ENCODE data around the gene AEBP2. TPM values are rescaled to one million over a fixed set of nuclear protein-coding genes. Genes with fewer than 3 reads are reported as not detected.
"Not testable (repeated sequence)": the region's sequence is repeated elsewhere in the genome, so short reads cannot be mapped to it uniquely, and the experiment has no call there.

AEBP2 gene
- polyA plus RNA-seq, 1 donor: 32.9 TPM

GRCh38 chr12:19421503-19422282 lies 17.6 kb upstream of the AEBP2 start:
- Histone ChIP-seq H3K27me3 (ENCODE audit: control insufficient read depth, insufficient read depth, low read length) (no peaks in the 10 kb centered on the region), H3K9me3 (ENCODE audit: control insufficient read depth, low read depth, low read length) (peaks cover 7% of the 10 kb centered on the region), H3K4me3 (ENCODE audit: low read length) (no peak overlapping the region), H3K36me3 (ENCODE audit: control insufficient read depth, insufficient read depth, low read length) (no peaks in the 10 kb centered on the region), H3K4me1 (ENCODE audit: control insufficient read depth, insufficient read depth, low read length) (no peaks in the 10 kb centered on the region), H3K27ac (ENCODE audit: low read length) (no peak overlapping the region)
- WGBS (ENCODE audit: insufficient coverage, low lambda C conversion rate): no CpG with 5 or more reads among the region's 6 CpGs
- no peak for DNase-seq

DNA sequence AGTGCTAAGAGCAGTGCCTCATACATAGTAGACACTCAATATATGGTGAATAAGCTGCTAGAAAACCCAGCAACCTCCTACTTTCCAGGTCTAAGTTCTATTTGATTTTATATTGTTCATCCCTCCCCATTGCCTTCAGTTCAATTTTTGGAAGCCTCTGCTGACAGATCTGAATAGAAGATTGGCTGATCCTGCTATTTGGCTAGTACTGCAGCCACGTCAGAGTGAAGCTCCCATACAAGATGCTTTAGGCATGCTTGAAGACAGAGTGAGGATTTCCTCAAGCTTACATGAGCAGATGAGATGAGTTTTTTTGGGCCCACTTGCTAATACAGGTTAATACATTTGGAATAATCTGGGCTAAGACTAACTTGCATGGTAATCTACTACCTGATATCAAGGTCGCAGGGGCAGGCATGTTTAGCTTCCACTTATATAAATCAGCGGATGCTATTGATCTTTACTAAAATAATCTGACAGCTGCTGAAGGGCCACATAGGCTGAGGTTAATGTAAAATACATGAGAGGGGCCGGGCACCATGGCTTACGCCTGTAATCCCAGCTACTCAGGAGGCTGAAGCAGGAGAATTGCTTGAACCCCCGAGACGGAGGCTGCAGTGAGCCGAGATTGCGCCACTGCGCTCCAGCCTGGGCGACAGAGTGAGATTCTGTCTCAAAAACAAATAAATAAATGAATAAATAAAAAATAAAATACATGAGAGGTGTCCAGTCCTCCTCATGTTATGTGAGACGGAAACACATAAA lies 15.9 kb upstream of the AEBP2 start:
- H3K4me1 ChIP-seq (ENCODE audit: control insufficient read depth, insufficient read depth, low read length): no peaks in the 10 kb centered on the region
- 95% methylated on average over 7 of the region's 12 CpGs for WGBS (ENCODE audit: insufficient coverage, low lambda C conversion rate)

GRCh38 chr12:19428246-19428645 lies 11.0 kb upstream of the AEBP2 start:
- Histone ChIP-seq H3K27me3 (ENCODE audit: control insufficient read depth, insufficient read depth, low read length) (no peaks in the 10 kb centered on the region), H3K27ac (ENCODE audit: low read length) (no peak overlapping the region), H3K4me3 (ENCODE audit: low read length) (no peak overlapping the region), H3K36me3 (ENCODE audit: control insufficient read depth, insufficient read depth, low read length) (no peaks in the 10 kb centered on the region), H3K4me1 (ENCODE audit: control insufficient read depth, insufficient read depth, low read length) (no peaks in the 10 kb centered on the region), H3K9me3 (ENCODE audit: control insufficient read depth, low read depth, low read length) (peaks cover 7% of the 10 kb centered on the region)
- 83% methylated on average over 1 of the region's 5 CpGs for WGBS (ENCODE audit: insufficient coverage, low lambda C conversion rate)
- DNase-seq: no peak

More for the DNA sequence above, 15.9 kb upstream of the AEBP2 start:
- H3K9me3 ChIP-seq (ENCODE audit: control insufficient read depth, low read depth, low read length): peaks cover 7% of the 10 kb centered on the region
- no peak for DNase-seq
- H3K27ac ChIP-seq (ENCODE audit: low read length): no peak overlapping the region
- H3K27me3 ChIP-seq (ENCODE audit: control insufficient read depth, insufficient read depth, low read length): no peaks in the 10 kb centered on the region
- no peaks in the 10 kb centered on the region for H3K36me3 ChIP-seq (ENCODE audit: control insufficient read depth, insufficient read depth, low read length)
- no peak overlapping the region for H3K4me3 ChIP-seq (ENCODE audit: low read length)

DNA sequence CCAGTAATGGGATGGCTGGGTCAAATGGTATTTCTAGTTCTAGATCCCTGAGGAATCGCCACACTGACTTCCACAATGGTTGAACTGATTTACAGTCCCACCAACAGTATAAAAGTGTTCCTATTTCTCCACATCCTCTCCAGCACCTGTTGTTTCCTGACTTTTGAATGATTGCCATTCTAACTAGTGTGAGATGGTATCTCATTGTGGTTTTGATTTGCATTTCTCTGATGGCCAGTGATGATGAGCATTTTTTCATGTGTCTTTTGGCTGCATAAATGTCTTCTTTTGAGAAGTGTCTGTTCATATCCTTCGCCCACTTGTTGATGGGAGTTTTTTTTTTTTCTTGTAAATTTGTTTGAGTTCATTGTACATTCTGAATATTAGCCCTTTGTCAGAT lies 9.8 kb upstream of the AEBP2 start:
- not testable (repeated sequence) for H3K36me3 ChIP-seq (ENCODE audit: control insufficient read depth, insufficient read depth, low read length); H3K27ac ChIP-seq (ENCODE audit: low read length); DNase-seq; H3K4me3 ChIP-seq (ENCODE audit: low read length); H3K27me3 ChIP-seq (ENCODE audit: control insufficient read depth, insufficient read depth, low read length); H3K4me1 ChIP-seq (ENCODE audit: control insufficient read depth, insufficient read depth, low read length); H3K9me3 ChIP-seq (ENCODE audit: control insufficient read depth, low read depth, low read length)
- no CpG with 5 or more reads among the region's 2 CpGs for WGBS (ENCODE audit: insufficient coverage, low lambda C conversion rate)

- Histone ChIP-seq H3K4me3 (ENCODE audit: low read length) (no peak overlapping the region), H3K27ac (ENCODE audit: low read length) (no peak overlapping the region), H3K9me3 (ENCODE audit: control insufficient read depth, low read depth, low read length) (peaks cover 5% of the 10 kb centered on the region), H3K4me1 (ENCODE audit: control insufficient read depth, insufficient read depth, low read length) (no peaks in the 10 kb centered on the region), H3K36me3 (ENCODE audit: control insufficient read depth, insufficient read depth, low read length) (no peaks in the 10 kb centered on the region), H3K27me3 (ENCODE audit: control insufficient read depth, insufficient read depth, low read length) (no peaks in the 10 kb centered on the region)
- DNase-seq: no peak
These were observed 8.3 kb upstream of the AEBP2 start for GRCh38 chr12:19430988-19431387.

DNA sequence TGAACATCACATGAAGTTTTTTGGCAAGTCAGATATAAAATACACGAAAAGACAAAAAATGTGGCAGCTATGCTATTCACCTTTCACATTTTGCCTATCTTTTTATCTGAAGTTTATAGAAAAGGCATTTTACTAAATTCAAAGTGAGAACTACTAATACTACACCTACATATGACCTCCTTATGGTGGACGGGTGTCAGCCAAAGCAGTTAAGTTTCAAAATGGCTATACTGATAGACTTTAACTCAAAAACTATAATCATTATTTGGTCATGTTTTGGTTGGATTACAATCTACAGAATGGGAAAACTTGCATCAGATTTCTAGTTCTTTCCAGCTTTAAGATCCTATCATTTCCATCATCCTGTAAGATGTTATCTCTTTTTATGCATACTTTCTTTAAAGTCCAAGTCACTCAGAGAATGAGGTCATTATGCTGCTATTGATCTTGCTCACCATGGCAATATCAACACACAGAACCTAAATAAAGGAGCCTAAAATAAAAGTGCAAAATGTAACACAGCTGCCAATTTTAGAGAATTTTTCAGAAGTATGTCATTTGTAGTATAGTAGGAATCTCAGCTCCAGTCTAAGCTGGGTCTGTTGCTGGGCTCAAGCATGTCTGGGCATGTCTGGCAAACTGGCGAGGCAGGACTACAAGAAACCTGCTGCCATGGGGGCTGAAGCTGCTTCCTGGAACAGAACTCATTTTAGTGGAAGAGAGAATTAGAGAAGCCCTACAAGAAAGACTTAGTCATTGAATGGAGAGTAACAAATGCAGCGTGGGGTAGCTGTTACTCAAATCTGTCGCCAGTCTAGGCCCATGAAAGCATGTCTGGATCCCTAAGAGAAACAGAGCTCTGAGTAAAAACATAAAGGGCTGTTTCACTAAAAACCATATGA lies 7.6 kb upstream of the AEBP2 start:
- DNase-seq: no peak
- no peaks in the 10 kb centered on the region for H3K36me3 ChIP-seq (ENCODE audit: control insufficient read depth, insufficient read depth, low read length)
- H3K4me3 ChIP-seq (ENCODE audit: low read length): no peak overlapping the region
- 83% methylated on average over 1 of the region's 5 CpGs for WGBS (ENCODE audit: insufficient coverage, low lambda C conversion rate)
- H3K9me3 ChIP-seq (ENCODE audit: control insufficient read depth, low read depth, low read length): no peaks in the 10 kb centered on the region
- H3K27ac ChIP-seq (ENCODE audit: low read length): no peak overlapping the region
- H3K27me3 ChIP-seq (ENCODE audit: control insufficient read depth, insufficient read depth, low read length): no peaks in the 10 kb centered on the region
- no peaks in the 10 kb centered on the region for H3K4me1 ChIP-seq (ENCODE audit: control insufficient read depth, insufficient read depth, low read length)

GRCh38 chr12:19432309-19433170 lies 6.8 kb upstream of the AEBP2 start:
- Histone ChIP-seq H3K36me3 (ENCODE audit: control insufficient read depth, insufficient read depth, low read length) (no peaks in the 10 kb centered on the region), H3K4me3 (ENCODE audit: low read length) (no peak overlapping the region), H3K27ac (ENCODE audit: low read length) (no peak overlapping the region), H3K27me3 (ENCODE audit: control insufficient read depth, insufficient read depth, low read length) (no peaks in the 10 kb centered on the region), H3K9me3 (ENCODE audit: control insufficient read depth, low read depth, low read length) (no peaks in the 10 kb centered on the region), H3K4me1 (ENCODE audit: control insufficient read depth, insufficient read depth, low read length) (no peaks in the 10 kb centered on the region)
- no peak for DNase-seq
- WGBS (ENCODE audit: insufficient coverage, low lambda C conversion rate): 100% methylated on average over 3 of the region's 9 CpGs

DNA sequence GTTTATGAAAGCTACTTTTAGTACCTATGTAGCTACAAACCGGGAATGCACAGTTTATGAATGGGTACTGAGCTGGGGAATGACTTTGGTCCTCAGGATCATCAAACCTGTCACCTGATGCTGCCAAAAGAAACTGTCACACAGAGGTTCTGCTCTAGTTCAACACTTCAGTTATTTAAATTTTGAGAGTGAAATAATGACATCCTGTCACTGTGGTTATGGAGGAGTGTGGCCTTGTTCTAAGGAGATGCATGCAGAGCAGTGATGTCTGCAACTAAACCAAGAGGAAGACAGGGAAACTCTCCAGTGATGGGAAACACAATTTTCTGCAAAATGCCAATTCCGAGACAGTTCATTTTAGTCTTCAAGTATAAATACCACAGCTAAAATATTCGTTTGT lies 4.8 kb upstream of the AEBP2 start:
- DNase-seq: no peak
- no peak overlapping the region for H3K27ac ChIP-seq (ENCODE audit: low read length)
- no peak overlapping the region for H3K4me3 ChIP-seq (ENCODE audit: low read length)
- no peaks in the 10 kb centered on the region for H3K9me3 ChIP-seq (ENCODE audit: control insufficient read depth, low read depth, low read length)
- no peaks in the 10 kb centered on the region for H3K27me3 ChIP-seq (ENCODE audit: control insufficient read depth, insufficient read depth, low read length)
- no peaks in the 10 kb centered on the region for H3K36me3 ChIP-seq (ENCODE audit: control insufficient read depth, insufficient read depth, low read length)
- WGBS (ENCODE audit: insufficient coverage, low lambda C conversion rate): 60% methylated on average over 2 of the region's 3 CpGs
- H3K4me1 ChIP-seq (ENCODE audit: control insufficient read depth, insufficient read depth, low read length): peaks cover 2% of the 10 kb centered on the region

- no peaks in the 10 kb centered on the region for H3K27me3 ChIP-seq (ENCODE audit: control insufficient read depth, insufficient read depth, low read length)
- no peaks in the 10 kb centered on the region for H3K36me3 ChIP-seq (ENCODE audit: control insufficient read depth, insufficient read depth, low read length)
- H3K9me3 ChIP-seq (ENCODE audit: control insufficient read depth, low read depth, low read length): no peaks in the 10 kb centered on the region
- H3K4me1 ChIP-seq (ENCODE audit: control insufficient read depth, insufficient read depth, low read length): peaks cover 2% of the 10 kb centered on the region
- no CpG with 5 or more reads among the region's 10 CpGs for WGBS (ENCODE audit: insufficient coverage, low lambda C conversion rate)
- no peak overlapping the region for H3K4me3 ChIP-seq (ENCODE audit: low read length)
- DNase-seq: no peak
- H3K27ac ChIP-seq (ENCODE audit: low read length): no peak overlapping the region
These were observed 3.3 kb upstream of the AEBP2 start for GRCh38 chr12:19435831-19436497.

All from large intestine (tissue), 3 donors.